HG03060 (cell line): Measurements from ENCODE around the gene WNT6.
"Not testable (repeated sequence)": the region's sequence is repeated elsewhere in the genome, so short reads cannot be mapped to it uniquely, and the experiment has no call there.

Experiments
- ATAC-seq: cut with Tn5 transposase; IDR thresholded peaks from one replicate; pipeline ENCODE4 v1.9.1; 2021; ENCODE audit warnings: low read depth, moderate number of reproducible peaks; ENCODE audit not compliant: unreplicated experiment

Gene WNT6

DNA sequence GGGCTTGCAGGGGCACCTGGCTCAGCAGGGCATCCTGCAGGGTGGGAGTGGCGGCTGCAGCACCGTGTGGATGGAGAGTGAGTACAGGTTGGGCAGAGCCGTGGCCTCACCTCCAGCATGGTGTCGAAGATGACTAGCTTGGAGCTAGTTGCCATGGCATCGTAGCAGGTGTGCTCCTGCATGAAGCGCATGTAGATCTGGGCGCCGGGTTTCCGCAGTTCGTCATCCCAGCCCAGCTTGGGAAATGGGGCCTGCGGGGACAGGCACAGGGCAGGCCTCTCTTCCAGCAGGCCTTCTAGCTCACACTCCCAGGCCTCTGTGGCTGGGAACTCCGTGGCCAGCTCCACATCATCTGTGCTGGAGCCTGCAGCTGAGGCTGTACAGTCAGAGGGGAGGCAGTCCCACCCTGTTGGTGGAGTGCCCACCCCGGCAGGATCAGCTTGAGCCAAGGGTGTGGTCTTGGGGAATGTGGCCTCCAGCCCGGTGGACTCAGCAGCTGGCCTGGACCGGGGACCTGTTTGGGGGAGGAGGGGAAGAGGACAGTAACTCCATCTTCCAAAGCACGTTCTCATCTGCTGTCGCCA lies 29.6 kb upstream of the WNT6 start:
- no peak for ATAC-seq

- no peak for ATAC-seq
Observed at GRCh38 chr2:218830526-218831306, 28.9 kb upstream of the WNT6 start.

DNA sequence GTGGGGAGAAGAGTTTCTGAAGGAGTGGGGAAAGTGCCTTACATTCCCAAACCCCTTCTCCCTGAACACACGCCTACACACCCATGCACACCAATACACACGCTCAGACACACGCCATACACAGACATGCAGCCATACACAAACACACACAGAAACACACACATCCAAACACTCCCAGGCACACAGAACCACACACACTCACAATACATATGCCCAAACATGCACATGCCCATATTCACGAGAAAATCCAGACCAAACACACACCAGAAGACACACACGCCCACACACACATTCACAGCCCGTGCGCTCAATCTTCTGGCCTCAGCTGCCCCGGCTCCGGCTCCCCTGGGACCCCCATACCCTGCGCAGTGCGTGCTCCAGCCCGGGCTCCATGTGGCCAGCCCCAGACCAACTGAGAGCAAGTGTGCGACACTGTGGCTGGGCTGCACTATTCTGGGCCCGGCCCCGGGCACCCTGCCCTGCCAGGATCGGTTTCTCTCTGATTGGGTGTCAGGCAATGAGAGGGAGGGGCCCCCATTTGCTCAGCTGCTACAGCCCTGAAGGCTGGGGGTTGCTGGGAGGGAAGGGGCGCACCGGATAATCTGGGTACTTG lies 28.1 kb upstream of the WNT6 start, which contains the start of gene PRKAG3:
Gene PRKAG3 (minus strand): TSS at position 426 of the 613 bp plus-strand sequence.
- no peak for ATAC-seq

DNA sequence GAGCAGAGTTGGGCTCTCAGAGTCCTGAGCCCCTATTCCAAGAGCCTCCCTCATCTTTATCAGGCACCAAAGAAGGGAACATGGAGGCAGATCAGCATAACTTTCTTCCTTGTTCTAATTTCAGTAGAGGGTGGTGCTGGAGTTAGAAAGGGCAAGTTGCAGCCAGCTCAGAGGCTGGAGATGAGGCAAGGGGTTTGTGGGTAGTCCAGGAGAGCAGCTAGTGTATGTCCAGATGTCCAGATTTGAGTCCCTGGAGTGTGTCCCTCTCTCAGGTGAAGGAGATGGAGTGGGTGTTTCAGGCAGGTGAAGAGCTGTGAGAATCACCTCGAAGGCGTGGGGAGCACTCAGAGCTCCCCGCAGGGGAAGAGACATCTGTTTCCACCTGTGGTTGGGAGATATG lies 27.5 kb upstream of the WNT6 start:
- ATAC-seq = no peak

DNA sequence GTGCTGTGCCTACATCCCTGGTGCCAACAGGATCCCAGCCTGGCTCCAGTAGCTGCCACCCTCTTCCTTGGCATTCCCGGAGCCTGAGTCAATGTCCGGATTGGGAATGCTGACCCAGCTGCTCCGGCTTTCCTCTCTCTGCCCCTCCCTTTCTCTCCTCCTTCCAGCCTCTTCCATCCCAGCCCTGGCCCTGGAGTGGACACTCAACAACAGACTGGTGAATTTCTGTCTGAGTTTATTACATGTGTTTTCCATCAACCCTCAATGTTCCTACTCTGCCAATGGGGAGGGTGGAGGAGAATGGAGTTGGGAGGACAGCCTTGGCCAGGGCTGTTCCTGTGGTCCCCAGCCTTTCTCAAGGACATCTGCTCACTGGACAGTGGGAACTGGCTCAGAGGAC lies 27.1 kb upstream of the WNT6 start:
- ATAC-seq = no peak

- no peak for ATAC-seq
Observed at GRCh38 chr2:218833023-218833609, 26.5 kb upstream of the WNT6 start.

DNA sequence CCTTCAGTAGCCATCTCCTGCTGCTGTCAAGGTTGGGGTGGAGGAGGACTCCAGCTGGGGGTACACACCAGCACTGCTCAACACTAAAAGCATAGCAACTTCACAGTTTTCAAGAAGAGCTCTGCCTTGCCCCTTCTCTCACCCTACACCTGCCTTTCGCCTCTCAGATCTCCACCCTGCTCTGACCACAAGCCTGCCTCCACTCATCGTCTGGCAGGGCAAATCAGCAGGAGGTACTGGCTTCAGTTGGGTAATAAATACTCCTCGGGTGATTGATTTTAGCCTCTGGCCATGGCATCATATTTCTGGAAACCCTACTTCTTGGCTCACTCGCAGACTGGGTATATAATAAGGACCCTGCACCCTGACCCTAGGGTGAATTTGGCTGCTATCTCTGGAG lies 24.9 kb upstream of the WNT6 start:
- ATAC-seq = no peak

DNA sequence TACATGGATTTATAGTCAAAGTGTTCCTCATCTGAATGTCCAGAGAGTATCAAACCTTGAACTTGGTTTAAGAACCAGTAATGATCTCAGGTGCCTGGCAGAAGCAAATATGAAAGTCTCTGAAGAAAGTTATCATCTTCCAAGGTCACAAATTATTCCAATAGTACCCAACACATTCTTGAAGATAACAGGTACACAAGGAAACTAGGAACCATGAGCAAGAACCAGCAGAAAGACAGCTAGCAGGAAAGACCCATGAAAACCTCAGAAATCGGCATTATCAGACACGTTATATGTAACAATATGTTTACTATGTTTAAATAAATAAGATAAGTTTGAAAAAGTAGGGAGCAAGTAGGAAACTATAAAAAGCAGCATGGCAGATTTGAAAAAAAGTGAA lies 22.1 kb upstream of the WNT6 start:
- no peak for ATAC-seq

DNA sequence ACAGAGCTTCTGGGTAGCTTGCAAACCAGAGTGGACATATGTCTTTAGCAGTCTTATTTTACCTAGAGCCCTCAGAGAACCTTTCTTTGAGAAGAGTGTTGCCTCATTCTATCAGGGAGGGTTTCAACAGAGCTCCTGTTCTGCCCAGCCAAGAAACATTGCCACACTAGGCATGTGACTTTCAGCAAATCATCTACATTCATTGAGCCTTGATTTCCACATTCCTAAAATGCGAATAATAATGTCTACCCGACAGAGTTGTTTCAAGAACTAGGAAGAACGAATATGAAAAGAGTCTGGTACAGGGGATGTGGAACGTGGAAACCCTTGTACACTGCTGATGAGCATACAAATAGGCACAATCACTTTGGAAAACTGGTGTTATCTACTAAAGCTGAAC lies 20.2 kb upstream of the WNT6 start:
- ATAC-seq = no peak

DNA sequence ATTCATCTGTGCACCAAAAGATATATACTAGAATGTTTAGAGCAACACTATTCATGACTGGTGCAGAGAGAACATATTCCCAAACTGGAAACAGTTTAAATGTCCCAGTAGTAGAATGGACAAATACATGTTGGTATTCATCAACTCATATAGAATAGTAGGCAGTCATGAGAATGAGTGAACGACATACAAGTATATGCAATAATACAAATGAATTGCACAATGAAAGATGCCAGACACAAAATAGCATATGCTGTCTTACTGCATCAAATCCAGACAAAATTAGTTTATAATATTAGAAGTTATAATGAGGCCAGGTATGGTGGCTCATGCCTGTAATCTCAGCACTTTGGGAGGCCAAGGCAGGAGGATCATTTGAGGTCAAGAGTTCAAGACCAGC lies 19.7 kb upstream of the WNT6 start:
- no peak for ATAC-seq

- ATAC-seq = not testable (repeated sequence)
Observed at GRCh38 chr2:218844334-218844733, 15.3 kb upstream of the WNT6 start.

DNA sequence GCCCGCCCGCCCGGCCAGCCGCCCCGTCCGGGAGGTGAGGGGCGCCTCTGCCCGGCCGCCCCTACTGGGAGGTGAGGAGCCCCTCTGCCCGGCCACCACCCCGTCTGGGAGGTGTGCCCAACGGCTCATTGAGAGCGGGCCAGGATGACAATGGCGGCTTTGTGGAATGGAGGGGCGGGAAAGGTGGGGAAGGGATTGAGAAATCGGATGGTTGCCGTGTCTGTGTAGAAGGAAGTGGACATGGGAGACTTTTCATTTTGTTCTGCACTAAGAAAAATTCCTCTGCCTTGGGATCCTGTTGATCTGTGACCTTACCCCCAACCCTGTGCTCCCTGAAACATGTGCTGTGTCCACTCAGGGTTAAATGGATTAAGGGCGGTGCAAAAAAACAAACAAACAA lies 12.6 kb upstream of the WNT6 start:
- ATAC-seq = not testable (repeated sequence)

DNA sequence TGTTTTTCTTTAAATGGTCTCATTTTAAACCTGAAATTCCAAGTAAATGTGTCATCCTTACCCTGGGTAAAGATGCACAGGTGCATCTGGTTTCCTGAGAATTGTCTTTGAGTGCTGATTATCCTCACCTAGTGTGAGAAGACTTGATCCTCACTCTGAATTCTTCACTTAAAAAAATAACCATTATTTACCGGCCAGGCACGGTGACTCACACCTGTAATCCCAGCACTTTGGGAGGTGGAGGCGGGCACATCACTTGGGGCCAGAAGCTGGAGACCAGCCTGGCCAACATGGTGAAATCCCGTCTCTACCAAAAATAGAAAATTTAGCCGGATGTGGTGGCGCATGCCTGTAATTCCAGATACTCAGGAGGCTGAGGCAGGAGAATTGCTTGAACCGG lies 9.9 kb upstream of the WNT6 start:
- no peak for ATAC-seq

DNA sequence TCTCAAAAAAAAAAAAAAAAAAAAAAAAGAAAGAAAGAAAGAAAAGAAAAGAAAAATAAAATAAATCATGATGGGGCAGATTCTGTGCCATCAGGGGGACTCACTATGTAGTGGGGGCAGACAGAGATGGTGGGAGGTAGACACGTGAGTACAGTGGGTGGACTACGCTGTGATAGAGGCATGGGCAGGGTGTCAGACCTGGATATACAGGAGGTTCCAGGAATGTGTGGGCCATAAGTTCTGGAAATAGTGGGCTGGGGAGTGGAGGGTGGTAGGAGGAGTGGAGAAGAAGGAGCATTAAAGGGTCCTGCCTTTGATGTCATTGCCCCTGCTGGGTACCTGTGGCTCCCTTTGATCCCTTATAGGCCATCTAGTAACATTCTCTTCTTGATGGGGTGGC lies 8.8 kb upstream of the WNT6 start:
- ATAC-seq = no peak

GRCh38 chr2:218851286-218851685 lies 8.3 kb upstream of the WNT6 start:
- ATAC-seq = no peak

DNA sequence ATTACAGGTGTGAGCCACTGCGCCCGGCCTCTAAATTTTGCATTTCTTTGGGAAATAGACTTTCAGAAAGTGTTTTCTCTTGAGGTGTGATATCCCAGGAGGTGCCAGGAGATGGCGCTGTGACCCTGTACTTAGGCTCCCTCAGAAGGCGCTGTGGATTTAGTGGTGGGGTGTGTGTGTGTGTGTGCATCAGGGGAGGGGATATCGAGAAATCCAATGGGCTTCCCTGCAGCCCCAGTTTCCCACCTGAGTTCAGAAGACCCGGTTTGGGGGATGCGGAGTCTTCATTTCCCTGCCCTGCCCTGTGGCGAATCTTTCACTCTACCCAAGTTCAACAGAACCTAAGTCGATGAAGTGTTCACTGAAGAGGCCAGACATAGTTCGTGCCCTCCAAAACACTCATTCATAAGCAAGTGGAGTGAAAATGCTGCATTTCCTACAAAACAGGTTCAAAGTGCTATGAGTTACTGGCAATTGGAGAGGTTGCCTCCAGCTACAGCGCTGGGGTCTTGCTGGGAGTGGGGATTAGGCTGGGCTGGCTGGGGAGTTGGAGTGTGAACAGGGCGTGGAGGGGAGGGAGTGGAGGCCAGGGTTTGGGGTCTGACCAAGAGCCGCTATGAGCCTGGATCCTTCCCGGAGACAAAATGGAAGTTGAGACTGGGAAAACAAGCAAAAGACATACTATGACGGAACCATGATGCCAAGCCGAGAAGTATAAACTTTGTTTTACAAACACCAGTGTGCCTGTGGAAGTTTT lies 6.5 kb upstream of the WNT6 start:
- no peak for ATAC-seq

- no peak for ATAC-seq
Observed at GRCh38 chr2:218853766-218854165, 5.8 kb upstream of the WNT6 start.

DNA sequence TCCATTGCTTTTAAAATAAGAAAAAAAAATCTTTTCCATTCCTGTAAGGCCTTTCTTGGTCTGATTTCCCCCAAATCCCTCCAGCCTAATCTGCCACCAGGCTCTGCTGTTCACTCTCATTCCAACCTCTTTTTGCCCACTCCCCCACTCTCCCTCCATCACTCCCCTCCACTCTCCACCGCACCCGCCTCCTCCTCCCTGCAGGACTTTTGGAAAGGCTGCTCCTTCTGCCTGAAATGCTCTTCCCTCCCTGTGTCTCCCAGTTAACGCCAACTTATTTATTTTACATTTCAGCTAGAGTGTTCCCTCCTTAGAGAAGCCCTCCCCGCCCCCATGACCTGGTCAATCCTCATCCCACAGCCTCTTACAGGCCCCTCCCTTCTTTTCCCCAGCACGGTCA lies 4.7 kb upstream of the WNT6 start:
- no peak for ATAC-seq

GRCh38 chr2:218855305-218856166 lies 4.1 kb upstream of the WNT6 start:
- no peak for ATAC-seq
